Activated CD4-positive, alpha-beta memory T cell treated with anti-CD3 and anti-CD28 coated beads, Interleukin-2, amount 10 ng/mL, durations not matched to agents 7 days and 5 days (primary cell): ENCODE data around the gene FRYL. TPM values are rescaled to one million over a fixed set of nuclear protein-coding genes. Genes with fewer than 3 reads are reported as not detected.
A peak's percentile ranks its signal among the peaks of the same experiment; 100 is the strongest.
"Not testable (repeated sequence)": the region's sequence is repeated elsewhere in the genome, so short reads cannot be mapped to it uniquely, and the experiment has no call there.

ENCODE experiments used
- CTCF ChIA-PET: fragments of 350-600 bp; sonication (Branson Sonifier 250); formaldehyde crosslinking; loops from one replicate; lab custom pipeline; 2021; ENCODE audit warnings: antibody characterized with exemption, inconsistent platforms; lab: Charles Lee
- POLR2A ChIA-PET: fragments of 350-600 bp; sonication (Branson Sonifier 250); formaldehyde crosslinking; loops from one replicate; lab custom pipeline; 2021; ENCODE audit warnings: antibody characterized with exemption; lab: Charles Lee
- DNase-seq: peaks from one replicate; pipeline ENCODE4 v3.0.0-alpha.2; 2020
- H3K27ac Mint-ChIP-seq: one replicate; pipeline ENCODE4 v1.8.0; 2021; ENCODE audit warnings: mild to moderate bottlenecking, mixed read lengths
- H3K27me3 Mint-ChIP-seq: one replicate; pipeline ENCODE4 v1.8.0; 2021; ENCODE audit warnings: mixed read lengths
- H3K36me3 Mint-ChIP-seq: one replicate; pipeline ENCODE4 v1.8.0; 2021; ENCODE audit warnings: low read depth, mixed read lengths
- H3K4me1 Mint-ChIP-seq: one replicate; pipeline ENCODE4 v1.8.0; 2021; ENCODE audit warnings: mixed read lengths
- H3K4me3 Mint-ChIP-seq: one replicate; pipeline ENCODE4 v1.8.0; 2021; ENCODE audit warnings: mild to moderate bottlenecking, mixed read lengths
- H3K9me3 Mint-ChIP-seq: one replicate; pipeline ENCODE4 v1.8.0; 2021; ENCODE audit warnings: mixed read lengths
- total RNA-seq, 2 experiments: library from RNA; stranded (reverse); gene quantifications; one replicate each; pipeline ENCODE4 v1.2.3, GENCODE V29; 2021

FRYL gene
- total RNA-seq, 2 experiments from 2014 or later = 82.4 to 82.7 TPM

- Mint-ChIP-seq H3K4me3 (no peak overlapping the region), H3K27me3 (no peaks in the 10 kb centered on the region), H3K4me1 (peaks cover 2% of the 10 kb centered on the region), H3K9me3 (no peaks in the 10 kb centered on the region), H3K27ac (no peak overlapping the region), H3K36me3 (peaks cover 15% of the 10 kb centered on the region)
- ChIA-PET CTCF (no interaction called here), POLR2A (no interaction called here)
- no peak for DNase-seq
These were observed 134.8 kb downstream of the FRYL start for GRCh38 chr4:48645225-48645794.

GRCh38 chr4:48642421-48643374 lies 137.4 kb downstream of the FRYL start:
- Mint-ChIP-seq H3K4me1 (no peaks in the 10 kb centered on the region), H3K27me3 (no peaks in the 10 kb centered on the region), H3K27ac (no peak overlapping the region), H3K36me3 (peaks cover 15% of the 10 kb centered on the region), H3K4me3 (no peak overlapping the region), H3K9me3 (no peaks in the 10 kb centered on the region)
- CTCF ChIA-PET = interaction anchor here (0.6 kb wide), 1 partner anchor 26 kb away, joined by 3 read pairs; no protein-coding TSS in a partner anchor
- POLR2A ChIA-PET = interaction anchor here (1.0 to 1.1 kb wide), 2 partner anchors 11 to 19 kb away, joined by 3 read pairs; no protein-coding TSS in a partner anchor
- no peak for DNase-seq

GRCh38 chr4:48641401-48641800 lies 138.7 kb downstream of the FRYL start:
- CTCF ChIA-PET = no interaction called here
- no peaks in the 10 kb centered on the region for H3K9me3 Mint-ChIP-seq

GRCh38 chr4:48640699-48641098 lies 139.4 kb downstream of the FRYL start:
- CTCF ChIA-PET = no interaction called here
- no peak overlapping the region for H3K27ac Mint-ChIP-seq
- H3K9me3 Mint-ChIP-seq = no peaks in the 10 kb centered on the region
- no peak overlapping the region for H3K4me3 Mint-ChIP-seq
- H3K27me3 Mint-ChIP-seq = no peaks in the 10 kb centered on the region
- peaks cover 4% of the 10 kb centered on the region for H3K4me1 Mint-ChIP-seq
- POLR2A ChIA-PET = interaction anchor here (1.1 to 1.2 kb wide), 2 partner anchors 13 to 139 kb away, joined by 3 to 5 read pairs; partner anchors contain the start of gene FRYL
- DNase-seq = no peak
- peaks cover 8% of the 10 kb centered on the region for H3K36me3 Mint-ChIP-seq

More at GRCh38 chr4:48641401-48641800, 138.7 kb downstream of the FRYL start:
- Mint-ChIP-seq H3K27ac (no peak overlapping the region), H3K27me3 (no peaks in the 10 kb centered on the region), H3K4me3 (no peak overlapping the region), H3K4me1 (peaks cover 2% of the 10 kb centered on the region), H3K36me3 (peaks cover 8% of the 10 kb centered on the region)
- no peak for DNase-seq
- POLR2A ChIA-PET = interaction anchor here (0.9 to 1.2 kb wide), 2 partner anchors 95 to 138 kb away, joined by 3 read pairs; partner anchors contain the start of gene FRYL

GRCh38 chr4:48640225-48640624 lies 139.9 kb downstream of the FRYL start:
- H3K27me3 Mint-ChIP-seq = no peaks in the 10 kb centered on the region
- ChIA-PET CTCF (no interaction called here), POLR2A (interaction anchor here (1.1 to 1.2 kb wide), 2 partner anchors 13 to 139 kb away, joined by 3 to 5 read pairs; partner anchors contain the start of gene FRYL)
- H3K4me1 Mint-ChIP-seq = peaks cover 4% of the 10 kb centered on the region
- no peaks in the 10 kb centered on the region for H3K9me3 Mint-ChIP-seq
- DNase-seq = no peak
- no peak overlapping the region for H3K4me3 Mint-ChIP-seq
- peaks cover 8% of the 10 kb centered on the region for H3K36me3 Mint-ChIP-seq
- no peak overlapping the region for H3K27ac Mint-ChIP-seq

- H3K27me3 Mint-ChIP-seq = no peaks in the 10 kb centered on the region
- DNase-seq = no peak
- H3K4me1 Mint-ChIP-seq = peaks cover 4% of the 10 kb centered on the region
- ChIA-PET CTCF (no interaction called here), POLR2A (no interaction called here)
- H3K36me3 Mint-ChIP-seq = peaks cover 8% of the 10 kb centered on the region
- no peak overlapping the region for H3K4me3 Mint-ChIP-seq
- H3K27ac Mint-ChIP-seq = no peak overlapping the region
- no peaks in the 10 kb centered on the region for H3K9me3 Mint-ChIP-seq
These were observed 140.3 kb downstream of the FRYL start for GRCh38 chr4:48639807-48640206.

GRCh38 chr4:48638586-48638985 lies 141.5 kb downstream of the FRYL start:
- CTCF ChIA-PET, H3K36me3 Mint-ChIP-seq, H3K27ac Mint-ChIP-seq, H3K9me3 Mint-ChIP-seq, H3K27me3 Mint-ChIP-seq, POLR2A ChIA-PET, DNase-seq, H3K4me3 Mint-ChIP-seq, H3K4me1 Mint-ChIP-seq: not testable (repeated sequence)

- H3K36me3 Mint-ChIP-seq = peaks cover 8% of the 10 kb centered on the region
- no peak for DNase-seq
- no peak overlapping the region for H3K4me3 Mint-ChIP-seq
- no peaks in the 10 kb centered on the region for H3K27me3 Mint-ChIP-seq
- POLR2A ChIA-PET = no interaction called here
- peaks cover 4% of the 10 kb centered on the region for H3K4me1 Mint-ChIP-seq
- H3K9me3 Mint-ChIP-seq = no peaks in the 10 kb centered on the region
- H3K27ac Mint-ChIP-seq = no peak overlapping the region
- CTCF ChIA-PET = no interaction called here
These were observed 143.2 kb downstream of the FRYL start for GRCh38 chr4:48636911-48637310.

- Mint-ChIP-seq H3K36me3 (peaks cover 8% of the 10 kb centered on the region), H3K27ac (no peak overlapping the region), H3K4me1 (peaks cover 4% of the 10 kb centered on the region), H3K27me3 (no peaks in the 10 kb centered on the region), H3K4me3 (no peak overlapping the region), H3K9me3 (no peaks in the 10 kb centered on the region)
- ChIA-PET CTCF (no interaction called here), POLR2A (interaction anchor here (0.6 to 1.2 kb wide), 2 partner anchors 13 to 144 kb away, joined by 3 to 4 read pairs; partner anchors contain the start of gene FRYL)
- no peak for DNase-seq
These were observed 144.1 kb downstream of the FRYL start for GRCh38 chr4:48635980-48636379.

- peak; percentile 18 for DNase-seq
- ChIA-PET CTCF (no interaction called here), POLR2A (interaction anchor here (0.6 to 1.2 kb wide), 2 partner anchors 14 to 145 kb away, joined by 3 to 4 read pairs; partner anchors contain the start of gene FRYL)
- no peaks in the 10 kb centered on the region for H3K27me3 Mint-ChIP-seq
- H3K4me3 Mint-ChIP-seq = no peak overlapping the region
- no peaks in the 10 kb centered on the region for H3K9me3 Mint-ChIP-seq
- H3K27ac Mint-ChIP-seq = no peak overlapping the region
- peaks cover 8% of the 10 kb centered on the region for H3K36me3 Mint-ChIP-seq
- peaks cover 7% of the 10 kb centered on the region for H3K4me1 Mint-ChIP-seq
These were observed 144.8 kb downstream of the FRYL start for GRCh38 chr4:48635310-48635709.

GRCh38 chr4:48634688-48635308 lies 145.3 kb downstream of the FRYL start:
- ChIA-PET POLR2A (interaction anchor here (1.2 kb wide), 1 partner anchor 146 kb away, joined by 4 read pairs; the partner anchor contains the start of gene FRYL), CTCF (no interaction called here)
- peaks cover 7% of the 10 kb centered on the region for H3K4me1 Mint-ChIP-seq
- no peaks in the 10 kb centered on the region for H3K9me3 Mint-ChIP-seq
- DNase-seq = no peak
- no peak overlapping the region for H3K4me3 Mint-ChIP-seq
- peaks cover 7% of the 10 kb centered on the region for H3K36me3 Mint-ChIP-seq
- no peaks in the 10 kb centered on the region for H3K27me3 Mint-ChIP-seq
- H3K27ac Mint-ChIP-seq = no peak overlapping the region

GRCh38 chr4:48633657-48634056 lies 146.4 kb downstream of the FRYL start:
- POLR2A ChIA-PET = interaction anchor here (1.4 kb wide), 1 partner anchor 14 kb away, joined by 3 read pairs; no protein-coding TSS in a partner anchor
- Mint-ChIP-seq H3K4me3 (no peak overlapping the region), H3K4me1 (peaks cover 9% of the 10 kb centered on the region), H3K27me3 (no peaks in the 10 kb centered on the region), H3K27ac (no peak overlapping the region), H3K36me3 (no peaks in the 10 kb centered on the region), H3K9me3 (no peaks in the 10 kb centered on the region)
- CTCF ChIA-PET = no interaction called here
- DNase-seq = no peak
